ENCODE results near the gene PDZRN4. TPM values are rescaled to one million over a fixed set of nuclear protein-coding genes. Genes with fewer than 3 reads are reported as not detected.

Gene PDZRN4
- total and polyA plus RNA-seq, 2 of the 4 experiments (the other 2 are of a cell fraction), result not detected

DNA sequence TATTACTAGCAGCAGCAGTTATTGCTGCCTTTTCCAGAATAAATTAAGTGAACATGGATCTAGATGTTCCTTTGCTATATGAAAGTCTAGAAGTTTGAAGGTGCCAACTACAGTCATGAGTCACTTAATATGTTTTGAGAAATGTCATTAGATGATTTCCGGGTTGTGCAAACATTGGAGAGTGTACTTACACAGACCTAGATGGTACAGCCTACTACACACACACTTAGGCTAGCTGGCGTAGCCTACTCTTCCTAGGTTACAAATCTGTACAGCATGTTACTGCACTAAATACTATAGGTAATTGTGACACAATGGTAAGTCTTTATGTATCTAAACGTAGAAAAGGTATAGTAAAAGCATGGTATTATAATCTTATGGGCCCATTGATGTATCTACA is 368.1 kb downstream of the PDZRN4 start:
- H3K23ac ChIP-seq (ENCODE audit: low read depth, low read length), result no peak overlapping the region
- no peak overlapping the region for H4K8ac ChIP-seq (ENCODE audit: low read depth in 2 of 2, low read length in 2 of 2)
- no peaks in the 10 kb centered on the region for H3K9me3 ChIP-seq (ENCODE audit: control insufficient read depth, insufficient read depth, low read length)
- no peak overlapping the region for H2AFZ ChIP-seq (replicated peaks; ENCODE audit: low read length, poor library complexity)
- H3K9ac ChIP-seq (ENCODE audit: low read depth, low read length), result no peak overlapping the region
- H2AK9ac ChIP-seq (replicated peaks; ENCODE audit: low read depth, low read length, poor library complexity), result no peak overlapping the region
- POLR2A ChIA-PET (ENCODE audit: unreplicated experiment), result no interaction called here
- H3K79me1 ChIP-seq (ENCODE audit: low read depth in 1 of 2, low read length in 2 of 2), result no peaks in the 10 kb centered on the region
- dilution Hi-C loops (cut with HindIII; ENCODE audit: low sequenced_read_pairs, unreplicated experiment) (no loop called here), in situ Hi-C loops (cut with MboI; ENCODE audit: low sequenced_read_pairs) (no loop called here), intact Hi-C loops (cut with micrococcal nuclease) (no loop called here)
- H3K4me2 ChIP-seq (ENCODE audit: low read depth, low read length), result no peak overlapping the region
- no peak for DNase-seq
- no peak overlapping the region for H2AK5ac ChIP-seq (ENCODE audit: low read depth, low read length)
- no peak for ATAC-seq (ENCODE audit: low read depth)
- no peaks in the 10 kb centered on the region; the same call in 1 of the 2 replicates for H3K27me3 ChIP-seq (ENCODE audit: control insufficient read depth, insufficient read depth, low read length)
- H3K56ac ChIP-seq (ENCODE audit: extremely low read depth, insufficient read depth, low read length), result no peak overlapping the region
- H3K27ac ChIP-seq (ENCODE audit: insufficient read depth, low read length), result no peak overlapping the region
- no peaks in the 10 kb centered on the region for H4K20me1 ChIP-seq (ENCODE audit: insufficient read depth, low read length)
- H3K18ac ChIP-seq (ENCODE audit: low read depth, low read length), result no peak overlapping the region
- no peaks in the 10 kb centered on the region for H3K36me3 ChIP-seq (ENCODE audit: control insufficient read depth, insufficient read depth, low read length)
- WGBS, 2 experiments (ENCODE audit: extremely low coverage in 2 of 2, insufficient read length in 1 of 2), result 20% methylated on average over 1 of the region's 3 CpGs; no CpG with 5 or more reads in 1 of the 2 experiments
- H4K5ac ChIP-seq (ENCODE audit: low read depth, low read length), result no peak overlapping the region
- no peaks in the 10 kb centered on the region for H3K9me1 ChIP-seq (ENCODE audit: insufficient read depth, low read length)
- no peak overlapping the region for H3K14ac ChIP-seq (replicated peaks; ENCODE audit: low read depth, low read length)
- no peak overlapping the region for H2BK20ac ChIP-seq (ENCODE audit: low read depth, low read length)
- no peak overlapping the region for H2BK5ac ChIP-seq (ENCODE audit: low read depth, low read length, poor library complexity, severe bottlenecking)
- no TSS peak for BruUV-seq (replicated peaks)
- TF ChIP-seq SMC3 (IDR thresholded peaks at IDR 0.05; ENCODE audit: low read depth, low read length) (no peak), MAFK (IDR thresholded peaks at IDR 0.05; ENCODE audit: low read depth, low read length) (no peak), CEBPB (IDR thresholded peaks at IDR 0.05; ENCODE audit: low read depth, low read length) (no peak), CHD1 (IDR thresholded peaks at IDR 0.05; ENCODE audit: low read depth, low read length) (no peak), MXI1 (IDR thresholded peaks at IDR 0.05; ENCODE audit: borderline replicate concordance, low read depth, low read length) (no peak), FOS (IDR thresholded peaks at IDR 0.05; ENCODE audit: low read depth, low read length) (no peak), RCOR1 (IDR thresholded peaks at IDR 0.05; ENCODE audit: insufficient replicate concordance, low read length) (no peak), USF2 (IDR thresholded peaks at IDR 0.05; ENCODE audit: low read depth, low read length) (no peak), RAD21 (IDR thresholded peaks at IDR 0.05; ENCODE audit: low read length) (no peak), MAZ (IDR thresholded peaks at IDR 0.05; ENCODE audit: borderline replicate concordance, low read depth, low read length) (no peak), CTCF (conservative IDR thresholded peaks at IDR 0.05; ENCODE audit: low read depth, low read length) (no peak)
- no peak overlapping the region for H3K4me3 ChIP-seq (ENCODE audit: insufficient read depth, low read depth, low read length)
- no peak overlapping the region for H2BK15ac ChIP-seq (ENCODE audit: low read depth, low read length)
- H3K4me1 ChIP-seq (ENCODE audit: control insufficient read depth, insufficient read depth, low read length), result no peaks in the 10 kb centered on the region
- no peak overlapping the region for H2BK120ac ChIP-seq (ENCODE audit: low read depth, low read length)
- H3K4ac ChIP-seq (ENCODE audit: low read depth, low read length), result no peak overlapping the region
- H4K91ac ChIP-seq (ENCODE audit: insufficient read depth, low read depth, low read length), result no peak overlapping the region
- CTCF ChIA-PET, result no interaction called here

All from IMR-90 (cell line).